Common myeloid progenitor, CD34-positive (primary cell): ENCODE data around the gene ZDHHC8.
A peak's percentile ranks its signal among the peaks of the same experiment; 100 is the strongest.

Experiments used
- CTCF ChIA-PET: fragments of 350-600 bp; sonication (Branson Sonifier 250); formaldehyde crosslinking; loops from one replicate; lab custom pipeline; 2021; ENCODE audit warnings: antibody characterized with exemption; lab: Charles Lee
- POLR2A ChIA-PET: fragments of 350-600 bp; sonication (Branson Sonifier 250); formaldehyde crosslinking; loops from one replicate; lab custom pipeline; 2021; ENCODE audit warnings: antibody characterized with exemption; lab: Charles Lee
- DNase-seq, 3 donors: peaks; one replicate each; pipeline versions ENCODE4 v3.0.0 to v3.0.0-alpha.2; 2013
- H3K27ac ChIP-seq, 2 experiments: 1 replicate in 1 of 2; 2 replicates in 1 of 2; pipeline ENCODE4 v1.7.0; 2013; ENCODE audit warnings: inconsistent platforms in 2 of 2, low read length in 2 of 2, mild to moderate bottlenecking in 2 of 2, low read depth in 1 of 2, moderate library complexity in 1 of 2; ENCODE audit not compliant: severe bottlenecking in 2 of 2, insufficient read depth in 1 of 2, poor library complexity in 1 of 2
- H3K27me3 ChIP-seq, 5 experiments: replicated peaks in 2 of 5; 1 replicate in 3 of 5; 2 replicates in 2 of 5; pipeline versions ENCODE4 v1.6.1 to v1.7.0; 2013; ENCODE audit warnings: low read length in 4 of 5, mild to moderate bottlenecking in 2 of 5, moderate library complexity in 2 of 5, inconsistent platforms in 1 of 5; ENCODE audit not compliant: insufficient read depth in 5 of 5, control insufficient read depth in 4 of 5
- H3K36me3 ChIP-seq, 4 experiments: 1 replicate in 2 of 4; 2 replicates in 2 of 4; pipeline versions ENCODE4 v1.6.1 to v1.7.0; 2013; ENCODE audit warnings: low read length in 3 of 4, control low read depth in 1 of 4, mild to moderate bottlenecking in 1 of 4; ENCODE audit not compliant: control insufficient read depth in 4 of 4, insufficient read depth in 4 of 4
- H3K4me1 ChIP-seq, 4 experiments: 1 replicate in 3 of 4; 2 replicates in 1 of 4; pipeline versions ENCODE4 v1.6.1 to v1.7.1; 2013; ENCODE audit warnings: low read length in 3 of 4, mild to moderate bottlenecking in 3 of 4, control low read depth in 1 of 4, inconsistent platforms in 1 of 4, moderate library complexity in 1 of 4; ENCODE audit not compliant: control insufficient read depth in 4 of 4, insufficient read depth in 4 of 4; ENCODE audit errors: control extremely low read depth in 1 of 4
- H3K4me3 ChIP-seq, 7 experiments: 1 replicate in 4 of 7; 2 replicates in 3 of 7; pipeline versions ENCODE4 v1.5.1 to v1.7.0; 2013; ENCODE audit warnings: mild to moderate bottlenecking in 7 of 7, low read length in 6 of 7, moderate library complexity in 6 of 7, inconsistent platforms in 2 of 7, low read depth in 2 of 7, control low read depth in 1 of 7; ENCODE audit not compliant: insufficient read depth in 4 of 7, control insufficient read depth in 1 of 7; ENCODE audit errors: extremely low read depth in 1 of 7
- H3K9me3 ChIP-seq, 5 experiments: 1 replicate in 4 of 5; 2 replicates in 1 of 5; pipeline versions ENCODE4 v1.6.1 to v1.7.1; 2013; ENCODE audit warnings: low read length in 4 of 5, mild to moderate bottlenecking in 2 of 5, inconsistent platforms in 1 of 5, low read depth in 1 of 5, moderate library complexity in 1 of 5; ENCODE audit not compliant: control insufficient read depth in 4 of 5, insufficient read depth in 2 of 5; ENCODE audit errors: control extremely low read depth in 1 of 5
- WGBS: methylation state at CpG from one replicate; pipeline ENCODE4 v1.1.5; 2013; ENCODE audit not compliant: insufficient coverage; 5-methylcytosine and 5-hydroxymethylcytosine counted together

The ZDHHC8 gene

DNA sequence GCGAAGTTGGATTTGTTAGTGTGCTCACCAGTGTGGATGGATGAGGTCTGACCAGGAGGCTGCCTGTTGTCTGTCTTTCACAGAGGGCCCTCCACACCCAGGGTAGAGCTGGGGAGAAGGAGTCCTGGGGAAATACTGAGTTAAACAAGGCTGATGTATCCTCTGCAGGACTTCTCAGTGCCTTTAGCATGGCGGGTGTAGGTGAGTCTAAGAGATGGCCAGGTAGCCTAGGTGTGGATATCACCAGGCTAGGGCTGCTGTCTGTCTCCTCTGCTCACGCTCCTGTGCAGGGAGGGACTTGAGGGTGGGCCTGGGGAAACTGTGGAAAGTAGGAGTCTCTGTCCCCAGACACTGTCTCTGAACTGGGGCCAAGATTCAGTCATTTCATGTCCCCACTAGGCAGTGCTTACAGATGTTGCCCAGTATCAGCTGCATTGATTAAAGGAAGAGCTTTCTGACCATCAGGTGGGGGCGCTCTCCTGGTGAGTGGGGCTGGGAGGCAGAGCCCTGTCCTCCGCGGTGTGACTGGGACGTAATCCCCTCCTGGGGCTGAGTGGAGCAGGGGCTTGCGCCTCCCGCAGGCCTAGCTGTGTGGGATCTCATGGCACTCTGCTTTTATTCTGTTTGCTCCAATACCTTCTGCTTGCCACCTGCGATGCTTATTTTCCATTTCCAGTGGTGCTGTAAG is 54.7 kb downstream of the ZDHHC8 start:
- peak in 1 of 3 donors; percentile 8 for DNase-seq
- no peaks in the 10 kb centered on the region for H3K36me3 ChIP-seq
- H3K4me1 ChIP-seq: no peaks in the 10 kb centered on the region
- ChIA-PET CTCF (interaction anchor here (1.2 to 2.1 kb wide), 4 partner anchors 11 to 52 kb away, joined by 3 to 7 read pairs (median 5); no protein-coding TSS in a partner anchor), POLR2A (interaction anchor here (0.6 kb wide), 1 partner anchor 352 kb away, joined by 6 read pairs; no protein-coding TSS in a partner anchor)
- H3K27me3 ChIP-seq: no peaks in the 10 kb centered on the region
- H3K4me3 ChIP-seq: no peak overlapping the region
- H3K9me3 ChIP-seq: no peaks in the 10 kb centered on the region
- 92% methylated on average over 8 of the region's 10 CpGs for WGBS
- no peak overlapping the region for H3K27ac ChIP-seq

DNA sequence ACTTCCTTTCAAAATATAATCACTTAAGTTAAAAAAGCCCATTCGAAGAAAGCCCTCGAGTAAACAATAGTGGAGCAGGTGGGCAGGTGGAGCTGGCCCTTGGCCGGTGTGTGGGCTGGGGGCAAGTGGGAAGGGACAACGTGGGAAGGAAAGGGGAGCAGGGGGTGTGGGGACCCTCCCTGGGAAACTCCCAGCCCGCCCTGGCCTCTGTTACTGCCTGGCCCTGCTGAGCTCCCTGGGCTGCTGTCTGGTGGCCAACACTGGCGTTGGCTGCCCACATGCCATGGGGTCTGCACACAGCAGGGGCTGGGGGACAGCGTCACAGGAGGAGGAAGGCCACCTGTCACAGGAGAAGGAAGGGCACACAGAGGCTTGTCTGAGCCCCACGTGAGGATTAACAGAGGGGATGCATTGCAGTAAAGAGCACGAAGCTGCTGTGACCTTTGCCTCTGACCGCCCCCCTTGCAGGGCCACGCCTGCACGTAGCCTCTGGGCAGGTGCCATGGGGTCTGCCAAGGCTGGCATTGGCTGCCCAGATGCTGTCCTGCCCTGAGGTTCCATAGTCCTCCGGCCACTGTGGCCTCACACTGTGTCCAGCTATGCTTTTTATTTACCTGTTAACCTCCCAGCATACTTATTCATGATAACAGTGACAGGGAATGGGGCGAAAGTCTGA is 55.4 kb downstream of the ZDHHC8 start:
- no peak overlapping the region for H3K4me3 ChIP-seq
- H3K9me3 ChIP-seq: no peaks in the 10 kb centered on the region
- no peaks in the 10 kb centered on the region for H3K4me1 ChIP-seq
- no peak overlapping the region for H3K27ac ChIP-seq
- no peak for DNase-seq
- ChIA-PET POLR2A (interaction anchor here (0.6 kb wide), 1 partner anchor 352 kb away, joined by 6 read pairs; no protein-coding TSS in a partner anchor), CTCF (interaction anchor here (1.2 to 2.1 kb wide), 4 partner anchors 10 to 51 kb away, joined by 3 to 7 read pairs (median 5); no protein-coding TSS in a partner anchor)
- 81% methylated on average over 11 of the region's 14 CpGs for WGBS
- no peaks in the 10 kb centered on the region for H3K27me3 ChIP-seq
- H3K36me3 ChIP-seq: no peaks in the 10 kb centered on the region

DNA sequence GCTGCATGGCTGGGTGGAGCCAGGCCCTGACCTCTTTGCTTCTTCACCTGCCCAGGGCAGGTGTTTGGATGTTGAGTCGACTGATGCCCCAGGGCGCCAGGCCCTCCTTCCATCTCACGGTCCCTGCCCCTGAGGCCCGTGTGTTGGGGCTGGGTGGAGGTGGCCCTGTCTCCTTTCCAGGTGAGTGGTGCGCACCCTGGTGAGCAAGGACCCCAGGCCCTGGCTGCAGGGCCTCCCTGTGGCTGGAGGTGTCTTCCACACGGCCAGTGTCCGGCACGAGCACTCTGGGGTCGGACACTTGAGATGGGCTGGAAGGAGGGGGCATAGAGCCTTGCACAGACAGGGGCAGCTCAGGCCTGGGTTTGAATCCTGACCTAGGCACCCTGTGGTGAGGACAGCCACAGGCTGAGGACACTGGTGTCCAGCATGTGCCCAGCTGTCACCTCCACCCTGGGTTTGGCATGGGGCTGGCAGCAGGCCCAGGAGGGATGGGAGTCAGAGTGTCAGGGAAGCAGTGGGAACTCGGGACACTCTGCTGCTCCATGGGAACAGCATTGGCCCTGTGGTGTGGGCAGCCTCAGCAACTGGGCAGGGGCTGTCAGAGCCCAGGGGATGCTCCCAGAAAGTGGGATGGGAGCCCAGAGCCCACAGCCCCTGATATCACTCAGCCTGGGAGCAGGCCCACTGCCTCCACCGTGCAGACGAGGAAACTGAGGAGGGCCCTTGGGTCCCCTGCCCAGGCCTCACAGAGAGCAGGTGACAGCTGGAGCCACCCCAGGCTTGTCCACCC is 56.4 kb downstream of the ZDHHC8 start:
- 100% methylated on average over 12 of the region's 12 CpGs for WGBS
- Histone ChIP-seq H3K9me3 (no peaks in the 10 kb centered on the region), H3K36me3 (no peaks in the 10 kb centered on the region), H3K27ac (no peak overlapping the region), H3K4me1 (no peaks in the 10 kb centered on the region), H3K4me3 (no peak overlapping the region), H3K27me3 (no peaks in the 10 kb centered on the region)
- CTCF ChIA-PET: interaction anchor here (1.3 to 2.1 kb wide), 3 partner anchors 9 to 50 kb away, joined by 4 to 7 read pairs (median 6); no protein-coding TSS in a partner anchor
- POLR2A ChIA-PET: no interaction called here
- no peak for DNase-seq

DNA sequence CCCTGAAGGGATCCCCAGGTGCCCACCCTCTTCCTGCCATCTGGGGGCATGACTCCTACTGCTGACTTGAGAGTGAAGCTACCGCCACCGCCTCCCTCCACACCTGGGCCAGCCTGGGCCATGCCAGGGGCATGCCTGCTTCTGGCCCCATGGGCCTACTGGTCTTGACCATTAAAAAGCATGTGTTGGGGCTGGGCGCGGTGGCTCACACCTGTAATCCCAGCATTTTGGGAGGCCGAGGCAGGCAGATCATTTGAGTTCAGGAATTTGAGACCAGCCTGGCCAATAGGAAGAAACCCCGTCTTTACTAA is 56.9 kb downstream of the ZDHHC8 start:
- Histone ChIP-seq H3K36me3 (no peaks in the 10 kb centered on the region), H3K4me1 (no peaks in the 10 kb centered on the region), H3K27ac (no peak overlapping the region), H3K4me3 (no peak overlapping the region), H3K9me3 (no peaks in the 10 kb centered on the region), H3K27me3 (no peaks in the 10 kb centered on the region)
- 100% methylated on average over 4 of the region's 6 CpGs for WGBS
- POLR2A ChIA-PET: no interaction called here
- DNase-seq: no peak
- CTCF ChIA-PET: no interaction called here

DNA sequence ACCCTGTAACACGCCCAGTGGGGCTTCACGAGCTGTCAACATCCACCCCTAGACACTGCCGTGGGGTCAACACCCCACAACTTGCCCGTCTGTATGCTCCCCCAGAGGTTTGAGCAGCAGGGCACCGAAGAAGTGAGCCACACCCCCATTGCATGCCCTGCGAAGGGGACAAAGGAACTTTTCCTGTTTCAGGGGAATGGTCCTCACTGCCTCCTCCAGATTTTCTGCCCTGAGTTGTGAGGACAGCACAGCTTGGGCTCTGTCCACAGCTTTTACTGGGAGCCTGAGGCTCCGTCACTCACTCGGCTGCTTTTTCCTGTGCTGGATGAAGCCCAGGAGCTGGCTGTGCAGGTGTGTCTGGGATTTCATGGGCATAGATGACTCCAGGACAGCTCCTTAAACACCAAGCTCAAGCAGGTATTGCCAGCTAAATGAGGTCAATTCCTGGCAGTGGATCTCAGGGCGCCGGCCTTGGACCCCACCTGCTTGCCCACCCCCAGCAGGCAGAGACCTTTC is 59.5 kb downstream of the ZDHHC8 start:
- Histone ChIP-seq H3K9me3 (no peaks in the 10 kb centered on the region), H3K27me3 (no peaks in the 10 kb centered on the region), H3K27ac (no peak overlapping the region), H3K4me3 (no peak overlapping the region), H3K4me1 (peaks cover 0 to 12% (median 5%) of the 10 kb centered on the region in 4 experiments), H3K36me3 (no peaks in the 10 kb centered on the region)
- POLR2A ChIA-PET: no interaction called here
- 84% methylated on average over 10 of the region's 10 CpGs for WGBS
- no peak for DNase-seq
- CTCF ChIA-PET: interaction anchor here (1.1 to 1.5 kb wide), 3 partner anchors 10 to 94 kb away, joined by 3 to 4 read pairs (median 4); no protein-coding TSS in a partner anchor

DNA sequence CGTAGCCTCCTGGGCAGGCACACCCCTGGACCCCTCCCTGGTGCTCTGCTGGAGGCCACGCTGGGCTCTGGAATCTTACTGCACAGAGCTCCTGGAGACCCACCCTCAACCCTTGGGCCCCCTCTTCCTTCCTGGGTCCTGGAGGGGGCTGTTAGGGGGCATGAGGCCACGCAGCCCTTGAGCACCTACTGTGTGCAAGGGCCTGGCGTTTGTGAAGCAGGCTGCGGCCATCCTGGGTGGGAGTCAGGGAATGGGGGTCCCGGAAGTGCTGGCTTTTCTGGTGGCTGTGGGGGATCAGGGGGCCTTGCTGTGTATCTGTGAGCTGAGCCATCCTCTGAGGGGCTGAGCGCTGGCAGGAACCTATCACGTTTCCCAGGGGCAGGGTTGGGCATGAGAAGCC is 60.2 kb downstream of the ZDHHC8 start:
- Histone ChIP-seq H3K4me3 (no peak overlapping the region), H3K9me3 (no peaks in the 10 kb centered on the region), H3K4me1 (peaks cover 0 to 12% (median 5%) of the 10 kb centered on the region in 4 experiments), H3K27ac (no peak overlapping the region), H3K27me3 (no peaks in the 10 kb centered on the region), H3K36me3 (no peaks in the 10 kb centered on the region)
- no peak for DNase-seq
- POLR2A ChIA-PET: no interaction called here
- CTCF ChIA-PET: interaction anchor here (1.1 to 1.5 kb wide), 3 partner anchors 9 to 93 kb away, joined by 3 to 4 read pairs (median 4); no protein-coding TSS in a partner anchor
- WGBS: 99% methylated on average over 7 of the region's 8 CpGs
